Measurements from ENCODE around the gene PHF11. TPM values are rescaled to one million over a fixed set of nuclear protein-coding genes. Genes with fewer than 3 reads are reported as not detected.

Gene PHF11
- total and polyA plus RNA-seq, 2 of the 8 experiments (the other 6 are each of a cell fraction or from before 2014, with no cell fraction given): 6.1 to 8.1 TPM

DNA sequence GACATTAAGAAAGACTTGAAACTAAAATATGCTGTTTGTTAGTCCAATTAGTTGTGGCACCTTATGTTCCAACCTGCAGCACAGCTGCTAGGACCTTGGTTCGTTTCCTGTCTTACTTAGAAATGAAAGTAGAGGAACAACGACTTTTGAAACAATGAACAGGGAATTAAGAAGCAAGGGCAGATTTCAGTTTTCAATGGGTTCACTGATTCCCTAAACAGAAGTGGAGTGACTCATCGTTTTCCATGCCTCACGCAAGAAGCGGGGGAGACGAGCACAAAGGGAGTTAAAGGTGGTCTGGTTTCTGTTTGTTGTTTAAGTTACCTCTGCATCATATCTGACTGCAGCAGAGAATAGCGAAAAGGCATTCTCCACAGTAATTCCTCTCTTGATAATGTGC lies 44.8 kb downstream of the PHF11 start (continued):
- TF ChIP-seq YY1 (IDR thresholded peaks at IDR 0.05; ENCODE audit: low read depth, low read length): no peak
- no peak for TF ChIP-seq FOSL1 (IDR thresholded peaks at IDR 0.05; ENCODE audit: insufficient read depth, low read depth, low read length)
- TF ChIP-seq RXRA (IDR thresholded peaks at IDR 0.05; ENCODE audit: insufficient read depth, low read depth, low read length): no peak
- no peak for TF ChIP-seq NANOG (IDR thresholded peaks at IDR 0.05; ENCODE audit: insufficient read depth, low read depth, low read length, poor library complexity, severe bottlenecking)
- no peak for TF ChIP-seq CBX8 (IDR thresholded peaks at IDR 0.05; ENCODE audit: borderline replicate concordance, low read depth, low read length)
